Measurements from ENCODE around the gene KCND2. TPM values are rescaled to one million over a fixed set of nuclear protein-coding genes. Genes with fewer than 3 reads are reported as not detected.
A peak's percentile ranks its signal among the peaks of the same experiment; 100 is the strongest.

KCND2 gene
- not detected in 2 replicates for polyA plus RNA-seq (2012; rRNA removed)
- polyA plus RNA-seq (2012; cell fraction: cytosol; rRNA removed) = not detected in 2 replicates
- polyA plus RNA-seq (2012; cell fraction: nucleus; rRNA removed) = not detected in 2 replicates

GRCh38 chr7:120272701-120273475 is at the start of gene KCND2:
Gene KCND2, plus strand, starts transcription at chr7:120273175.
- peak; percentile 39 for DNase-seq
- H3K9me3 ChIP-seq = no peaks in the 10 kb centered on the region
- H3K79me2 ChIP-seq (ENCODE audit: insufficient read depth) = no peaks in the 10 kb centered on the region
- TF ChIP-seq TEAD4 (IDR thresholded peaks at IDR 0.05; ENCODE audit: borderline replicate concordance, insufficient read depth) (no peak), MAX (IDR thresholded peaks at IDR 0.05; ENCODE audit: low read depth) (no peak), FOXM1 (IDR thresholded peaks at IDR 0.05; ENCODE audit: low read depth) (no peak), YY1 (IDR thresholded peaks at IDR 0.05; ENCODE audit: low read depth) (no peak), GATA2 (CRISPR knock-in tag; IDR thresholded peaks at IDR 0.05) (no peak), TAF1 (IDR thresholded peaks at IDR 0.05; ENCODE audit: borderline replicate concordance, low read depth, low read length) (no peak), REST (IDR thresholded peaks at IDR 0.05; ENCODE audit: low read depth, low read length) (no peak), RXRA (IDR thresholded peaks at IDR 0.05; ENCODE audit: borderline replicate concordance, low read depth) (no peak), MXI1 (IDR thresholded peaks at IDR 0.05; ENCODE audit: low read depth, low read length) (no peak), EP300 (IDR thresholded peaks at IDR 0.05; ENCODE audit: borderline replicate concordance in 1 of 2, low read depth in 1 of 2, low read length in 1 of 2) (no peak), EZH2phosphoT487 (IDR thresholded peaks at IDR 0.05; ENCODE audit: borderline replicate concordance, low read depth) (no peak), SMC3 (IDR thresholded peaks at IDR 0.05; ENCODE audit: low read depth, low read length) (no peak), USF1 (IDR thresholded peaks at IDR 0.05; ENCODE audit: borderline replicate concordance, low read depth) (no peak), RCOR1 (IDR thresholded peaks at IDR 0.05; ENCODE audit: low read length) (no peak), FOSL2 (IDR thresholded peaks at IDR 0.05; ENCODE audit: borderline replicate concordance, low read depth) (no peak), CHD2 (IDR thresholded peaks at IDR 0.05; ENCODE audit: low read length, partially characterized antibody) (no peak)
- H4K20me1 ChIP-seq (ENCODE audit: insufficient read depth) = no peaks in the 10 kb centered on the region
- H3F3A ChIP-seq (replicated peaks; ENCODE audit: insufficient read depth) = no peaks in the 10 kb centered on the region
- WGBS (ENCODE audit: low lambda C conversion rate) = 1% methylated on average over 37 of the region's 69 CpGs
- peaks cover 29% of the 10 kb centered on the region for H3K27me3 ChIP-seq (ENCODE audit: insufficient read depth)
- no peaks in the 10 kb centered on the region for H3K36me3 ChIP-seq (replicated peaks in 1 of 2; ENCODE audit: control insufficient read depth in 1 of 2, insufficient read depth in 2 of 2, low read length in 1 of 2)
- ChIA-PET CTCF (interaction anchor here (0.6 to 2.9 kb wide), 10 partner anchors 9 to 1353 kb away, joined by 3 to 14 read pairs (median 4); no protein-coding TSS in a partner anchor), POLR2A (no interaction called here)
- peaks cover 4 to 8% of the 10 kb centered on the region in 2 experiments; a peak in 2 of 4 replicates for H3K4me1 ChIP-seq (ENCODE audit: control insufficient read depth in 1 of 2, insufficient read depth in 2 of 2, low read depth in 1 of 2, low read length in 1 of 2)
- peak within 1 kb of the TSS; percentile 77 for H3K4me2 ChIP-seq
- peak within 1 kb of the TSS; percentile 71 for H2AFZ ChIP-seq (ENCODE audit: low read depth)
- H3K4me3 ChIP-seq (ENCODE audit: low read depth in 2 of 2, low read length in 1 of 2) = peak within 1 kb of the TSS; percentile 39 to 51
- no peak within 1 kb of the TSS for H3K9ac ChIP-seq
- H3K9me2 ChIP-seq = no peaks in the 10 kb centered on the region
- no peak within 1 kb of the TSS for H3K27ac ChIP-seq (ENCODE audit: low read depth in 2 of 2, low read length in 1 of 2)
